SU-DHL-6 (cell line): Measurements from ENCODE around the gene CABP4.
"Not testable (repeated sequence)": the region's sequence is repeated elsewhere in the genome, so short reads cannot be mapped to it uniquely, and the experiment has no call there.

ENCODE experiments used
- H2AFZ ChIP-seq: fragments of 200-600 bp; sonication (generic); 2 replicates; pipeline ENCODE4 v1.6.1; 2014; ENCODE audit warnings: low read depth, mild to moderate bottlenecking, moderate library complexity, mixed read lengths, antibody characterized with exemption, low read length; ENCODE audit not compliant: severe bottlenecking
- H3F3A ChIP-seq: fragments of 200-600 bp; shearing (Covaris generic); 2 replicates; pipeline ENCODE4 v1.6.0; 2016; ENCODE audit warnings: antibody characterized with exemption, mild to moderate bottlenecking; ENCODE audit not compliant: insufficient read depth
- H3K27ac ChIP-seq: fragments of 200-600 bp; sonication (generic); 2 replicates; pipeline ENCODE4 v1.5.1; 2016; ENCODE audit warnings: low read depth, mild to moderate bottlenecking, low read length, moderate library complexity, mixed read lengths
- H3K27me3 ChIP-seq: fragments of 200-600 bp; sonication (generic), shearing (Covaris generic); 2 replicates; pipeline ENCODE4 v1.6.0; 2014; ENCODE audit warnings: mild to moderate bottlenecking, low read length
- H3K36me3 ChIP-seq: fragments of 200-600 bp; sonication (generic); 2 replicates; pipeline ENCODE4 v1.6.1; 2014; ENCODE audit warnings: mild to moderate bottlenecking, low read length, mixed read lengths
- H3K4me2 ChIP-seq: fragments of 300-600, 200-600 bp; shearing (Covaris generic), sonication (generic); 2 replicates; pipeline ENCODE4 v1.6.0; 2014; ENCODE audit warnings: low read length, low read depth, mild to moderate bottlenecking; ENCODE audit not compliant: poor library complexity, severe bottlenecking
- H3K4me3 ChIP-seq: fragments of 200-600 bp; sonication (generic); 2 replicates; pipeline ENCODE4 v1.5.1; 2014; ENCODE audit warnings: antibody characterized with exemption, low read length, mild to moderate bottlenecking, mixed read lengths; ENCODE audit not compliant: insufficient read depth, poor library complexity, severe bottlenecking
- H3K79me2 ChIP-seq: fragments of 200-600 bp; sonication (generic); 2 replicates; pipeline ENCODE4 v1.6.1; 2014; ENCODE audit warnings: mild to moderate bottlenecking, low read length, moderate library complexity; ENCODE audit not compliant: insufficient read depth
- H3K9ac ChIP-seq: fragments of 200-600 bp; sonication (generic); 2 replicates; pipeline ENCODE4 v1.7.0; 2014; ENCODE audit warnings: mild to moderate bottlenecking, low read length
- H3K9me2 ChIP-seq: fragments of 200-600 bp; sonication (generic); replicated peaks from 2 replicates; pipeline ENCODE4 v1.6.1; 2014; ENCODE audit warnings: low read length; ENCODE audit not compliant: insufficient read depth
- H3K9me3 ChIP-seq: fragments of 200-600 bp; sonication (generic); 2 replicates; pipeline ENCODE4 v1.6.1; 2014; ENCODE audit warnings: low read length, mixed read lengths; ENCODE audit not compliant: insufficient read depth
- H4K20me1 ChIP-seq: fragments of 200-600 bp; sonication (generic); 2 replicates; pipeline ENCODE4 v1.6.1; 2014; ENCODE audit warnings: low read depth, mild to moderate bottlenecking, antibody characterized with exemption, low read length, moderate library complexity, mixed read lengths
- CTCF ChIP-seq: fragments of 200-600 bp; sonication (generic); IDR thresholded peaks from one replicate; pipeline ENCODE4 v1.5.1; 2017; ENCODE audit warnings: antibody characterized with exemption, mild to moderate bottlenecking, low read length, moderate library complexity; ENCODE audit not compliant: insufficient read depth, poor library complexity, severe bottlenecking
- EZH2phosphoT487 ChIP-seq: fragments of 200-600 bp; sonication (generic), shearing (Covaris generic); conservative IDR thresholded peaks from 2 replicates; pipeline ENCODE4 v1.6.1; 2018; ENCODE audit warnings: mild to moderate bottlenecking, antibody characterized with exemption, low read length, moderate library complexity, mixed read lengths

CABP4 gene

GRCh38 chr11:67422891-67423290, 32.3 kb upstream of the CABP4 start:
- Histone ChIP-seq H3K79me2 (no peaks in the 10 kb centered on the region), H3K9me3 (no peaks in the 10 kb centered on the region), H3K4me2 (no peak overlapping the region), H4K20me1 (no peaks in the 10 kb centered on the region), H2AFZ (no peak overlapping the region), H3K36me3 (no peaks in the 10 kb centered on the region), H3K27ac (no peak overlapping the region), H3K27me3 (no peaks in the 10 kb centered on the region), H3K9ac (no peak overlapping the region), H3K4me3 (no peak overlapping the region), H3K9me2 (no peaks in the 10 kb centered on the region), H3F3A (no peaks in the 10 kb centered on the region)
- no peak for TF ChIP-seq CTCF
- TF ChIP-seq EZH2phosphoT487, result no peak

GRCh38 chr11:67423466-67423865, 31.7 kb upstream of the CABP4 start:
- no peaks in the 10 kb centered on the region for H3K9me2 ChIP-seq
- no peak overlapping the region for H3K4me2 ChIP-seq
- H3K36me3 ChIP-seq, result no peaks in the 10 kb centered on the region
- H2AFZ ChIP-seq, result no peak overlapping the region
- no peaks in the 10 kb centered on the region for H4K20me1 ChIP-seq
- no peaks in the 10 kb centered on the region for H3F3A ChIP-seq
- H3K9ac ChIP-seq, result no peak overlapping the region
- no peaks in the 10 kb centered on the region for H3K9me3 ChIP-seq
- H3K27ac ChIP-seq, result no peak overlapping the region
- no peak overlapping the region for H3K4me3 ChIP-seq
- no peak for TF ChIP-seq CTCF
- TF ChIP-seq EZH2phosphoT487, result no peak
- H3K27me3 ChIP-seq, result no peaks in the 10 kb centered on the region
- H3K79me2 ChIP-seq, result peaks cover under 1% of the 10 kb centered on the region; the same call in 1 of the 2 replicates

- Histone ChIP-seq H2AFZ (no peak overlapping the region), H3K4me2 (no peak overlapping the region), H3F3A (no peaks in the 10 kb centered on the region), H3K79me2 (peaks cover 6% of the 10 kb centered on the region), H3K4me3 (no peak overlapping the region), H4K20me1 (no peaks in the 10 kb centered on the region), H3K9ac (no peak overlapping the region), H3K27me3 (no peaks in the 10 kb centered on the region), H3K36me3 (no peaks in the 10 kb centered on the region), H3K27ac (no peak overlapping the region), H3K9me2 (no peaks in the 10 kb centered on the region), H3K9me3 (no peaks in the 10 kb centered on the region)
- TF ChIP-seq CTCF (no peak), EZH2phosphoT487 (no peak)
Observed at GRCh38 chr11:67423891-67424613, 31.1 kb upstream of the CABP4 start.

- not testable (repeated sequence) for H3F3A ChIP-seq, H3K36me3 ChIP-seq, H3K9me2 ChIP-seq, H3K27me3 ChIP-seq, H4K20me1 ChIP-seq, H3K9me3 ChIP-seq
- peak overlapping the region; percentile 92 for H3K4me3 ChIP-seq
- peaks cover 13% of the 10 kb centered on the region for H3K79me2 ChIP-seq
- H3K4me2 ChIP-seq, result peak overlapping the region; percentile 90
- H2AFZ ChIP-seq, result peak overlapping the region; percentile 72
- H3K27ac ChIP-seq, result peak overlapping the region; percentile 46
- H3K9ac ChIP-seq, result peak overlapping the region; percentile 92
Observed at GRCh38 chr11:67427364-67427859, 27.7 kb upstream of the CABP4 start.
